ENCODE measurements around the gene FSCN2. TPM values are rescaled to one million over a fixed set of nuclear protein-coding genes. Genes with fewer than 3 reads are reported as not detected.

Gene FSCN2
- total RNA-seq, 1 donor from 2014 or later, result 1.5 TPM

DNA sequence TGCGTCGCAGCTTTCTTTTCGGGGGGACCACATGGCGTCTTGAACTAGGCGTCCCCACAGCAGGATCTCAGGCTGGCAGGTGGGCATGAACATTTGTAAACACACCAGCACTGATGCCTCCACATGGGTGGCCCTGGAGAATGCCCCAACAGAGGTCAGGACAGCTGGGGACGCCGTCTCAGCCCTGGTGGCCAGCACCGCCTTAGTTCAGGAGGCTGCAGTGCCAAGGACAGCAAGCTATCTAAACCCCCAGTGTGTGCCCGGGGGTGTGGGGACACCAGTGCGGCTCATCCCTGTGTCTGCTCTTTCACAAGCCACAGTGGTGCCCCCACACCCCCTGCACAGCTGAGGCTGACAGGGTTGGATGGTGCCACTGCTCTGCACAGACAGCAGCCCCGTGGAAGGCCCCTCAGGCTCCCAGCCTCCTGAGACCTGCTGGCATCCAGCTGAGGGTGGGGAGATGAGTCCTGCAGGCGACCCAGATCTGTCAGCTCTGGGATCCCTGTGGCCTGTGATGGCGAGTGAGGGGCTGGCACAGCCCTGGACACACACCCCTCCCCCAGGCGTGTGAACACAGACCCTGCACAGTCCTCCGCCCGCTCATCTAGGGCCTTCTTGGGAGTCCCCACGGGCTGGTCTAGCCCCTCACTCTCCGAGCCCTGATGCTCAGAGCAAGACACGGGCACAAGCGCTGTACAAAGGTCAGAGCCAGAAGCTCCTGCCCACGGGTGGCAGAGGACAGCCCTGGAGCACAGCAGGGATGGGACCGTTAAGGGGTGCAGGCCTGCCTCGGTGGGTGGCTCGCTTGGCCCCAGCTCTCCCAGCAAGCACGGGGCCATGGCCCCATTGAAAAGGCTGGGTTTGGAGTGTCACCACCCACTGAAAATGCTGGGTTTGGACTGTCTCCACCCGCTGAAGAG, 10.7 kb downstream of the FSCN2 start:
- peak; percentile 45 for DNase-seq (ENCODE audit: low read depth)

DNA sequence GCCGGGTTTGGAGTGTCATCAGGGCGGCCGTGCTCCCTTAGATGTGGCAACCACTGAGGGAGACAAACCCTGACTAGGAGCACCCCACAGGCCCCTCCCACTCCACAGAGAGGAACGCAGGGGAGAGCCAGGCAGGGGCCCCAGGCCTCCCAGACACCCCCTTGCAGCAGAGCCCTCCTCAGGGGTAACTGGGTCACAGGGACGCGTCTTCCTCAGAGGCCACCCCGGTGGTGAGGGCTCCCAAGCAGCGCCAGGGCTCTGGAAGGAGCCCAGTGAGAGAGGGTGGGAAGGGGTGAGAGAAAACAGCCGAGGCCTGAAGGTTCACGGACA, 11.4 kb downstream of the FSCN2 start:
- DNase-seq (ENCODE audit: low read depth), result no peak

DNA sequence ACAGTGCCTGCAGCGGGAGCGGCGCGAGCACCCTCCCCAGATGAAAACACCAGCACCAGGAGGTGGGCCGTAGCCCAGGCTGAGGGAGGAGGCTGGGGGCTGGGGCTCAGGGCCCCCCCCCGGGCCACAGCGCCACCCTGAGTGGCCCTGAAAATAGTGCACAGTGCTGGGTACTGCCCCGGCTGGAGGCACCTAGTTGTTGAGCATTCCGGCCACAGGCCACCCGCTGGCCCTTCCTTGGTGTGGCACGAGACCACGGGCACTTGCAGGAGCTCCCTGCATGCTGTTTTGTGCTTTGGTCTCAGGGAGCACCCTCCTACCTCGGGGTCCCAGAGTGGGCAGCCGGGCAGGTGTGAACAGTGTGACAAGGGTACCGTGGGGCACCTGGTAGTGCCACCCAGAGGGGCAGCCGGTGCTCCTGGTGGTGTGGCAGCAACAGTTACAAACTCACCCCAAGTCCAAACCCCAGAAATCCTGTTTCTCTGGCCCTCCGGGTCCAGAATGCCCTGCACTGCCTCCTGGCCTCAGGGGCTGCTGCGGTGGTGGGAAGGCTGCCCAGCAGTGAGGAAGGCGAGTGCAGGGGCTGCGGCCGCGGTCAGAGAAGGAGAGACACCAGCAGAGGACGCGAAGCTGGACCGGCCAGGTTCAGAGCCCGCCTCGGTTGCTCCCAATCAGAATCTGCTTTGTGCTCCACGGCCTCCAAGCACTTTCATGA, 11.9 kb downstream of the FSCN2 start:
- DNase-seq (ENCODE audit: low read depth), result no peak

DNA sequence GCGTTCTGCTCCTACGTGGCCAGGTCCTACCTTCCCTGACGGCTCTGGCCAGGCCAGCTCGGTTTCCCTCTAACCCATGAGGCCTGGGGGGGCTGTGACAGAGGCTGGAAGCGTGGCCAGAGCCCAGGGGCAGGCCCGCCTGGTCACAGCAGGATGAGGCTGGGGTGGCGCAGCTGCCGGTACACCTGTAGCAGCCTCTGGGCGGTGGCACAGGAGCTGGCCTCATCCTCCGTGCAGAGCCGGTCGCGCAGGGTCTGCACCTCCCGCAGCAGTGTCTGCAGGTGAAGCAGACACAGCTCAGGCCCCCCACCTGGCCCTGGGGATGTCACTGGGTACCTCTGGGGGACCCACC, 12.5 kb downstream of the FSCN2 start:
- no peak for DNase-seq (ENCODE audit: low read depth)

DNA sequence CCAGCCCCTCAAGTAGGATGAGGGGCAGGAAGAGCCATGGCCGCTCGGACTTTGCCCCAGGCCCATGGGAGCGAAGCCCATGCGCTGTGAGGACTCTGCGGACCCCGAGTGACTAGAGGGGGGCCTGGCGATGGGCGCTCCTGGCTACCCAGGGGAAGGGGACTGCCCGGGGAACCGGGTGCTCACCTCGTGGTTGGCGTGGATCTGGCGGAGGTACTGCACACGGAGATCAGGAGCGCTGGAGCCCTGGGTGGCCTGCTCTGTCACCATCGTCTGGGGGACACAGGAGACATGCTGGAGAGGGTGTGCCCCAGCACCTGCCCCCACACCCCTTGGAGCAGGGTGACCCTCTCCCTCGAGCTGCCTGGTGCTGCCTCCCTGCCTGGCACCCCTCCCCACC, 12.9 kb downstream of the FSCN2 start:
- DNase-seq (ENCODE audit: low read depth), result no peak

GRCh38 chr17:81542431-81543338, 14.5 kb downstream of the FSCN2 start:
- no peak for DNase-seq (ENCODE audit: low read depth)

- no peak for DNase-seq (ENCODE audit: low read depth)
These were observed 15.1 kb downstream of the FSCN2 start for GRCh38 chr17:81543339-81543675.

GRCh38 chr17:81543756-81544155, 15.6 kb downstream of the FSCN2 start:
- no peak for DNase-seq (ENCODE audit: low read depth)

DNA sequence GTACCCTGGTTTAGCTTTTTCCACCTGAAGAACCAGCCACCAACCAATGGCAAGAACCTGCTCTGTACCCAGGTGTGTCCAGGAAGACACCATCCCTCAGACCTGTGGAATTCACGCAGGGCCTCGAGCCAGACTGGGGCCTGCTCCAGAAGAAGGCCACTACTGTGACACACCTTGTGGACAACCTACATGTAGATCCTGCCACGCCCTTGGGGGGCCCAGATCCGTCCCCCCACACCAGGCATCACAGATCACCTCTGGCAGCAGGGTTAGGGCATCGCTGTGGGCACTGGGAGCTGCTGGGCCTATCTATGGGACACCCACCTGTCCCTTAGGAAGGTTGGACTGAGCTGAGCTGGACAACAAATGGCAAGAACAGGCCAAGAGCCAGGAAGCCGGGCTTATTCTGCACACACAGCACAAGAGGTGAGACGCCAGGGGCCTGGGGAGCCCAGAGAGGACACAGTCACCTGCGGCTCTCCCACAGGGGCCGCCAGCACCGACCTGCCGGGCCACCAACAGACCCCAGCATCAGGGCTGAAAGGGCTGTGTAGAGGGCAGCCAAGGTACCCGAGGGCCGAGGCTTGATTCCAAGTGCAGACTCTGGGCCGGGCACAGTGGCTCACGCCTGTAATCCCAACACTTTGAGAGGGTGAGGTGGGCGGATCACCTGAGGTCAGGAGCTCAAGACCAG, 16.3 kb downstream of the FSCN2 start:
- DNase-seq (ENCODE audit: low read depth), result no peak

DNA sequence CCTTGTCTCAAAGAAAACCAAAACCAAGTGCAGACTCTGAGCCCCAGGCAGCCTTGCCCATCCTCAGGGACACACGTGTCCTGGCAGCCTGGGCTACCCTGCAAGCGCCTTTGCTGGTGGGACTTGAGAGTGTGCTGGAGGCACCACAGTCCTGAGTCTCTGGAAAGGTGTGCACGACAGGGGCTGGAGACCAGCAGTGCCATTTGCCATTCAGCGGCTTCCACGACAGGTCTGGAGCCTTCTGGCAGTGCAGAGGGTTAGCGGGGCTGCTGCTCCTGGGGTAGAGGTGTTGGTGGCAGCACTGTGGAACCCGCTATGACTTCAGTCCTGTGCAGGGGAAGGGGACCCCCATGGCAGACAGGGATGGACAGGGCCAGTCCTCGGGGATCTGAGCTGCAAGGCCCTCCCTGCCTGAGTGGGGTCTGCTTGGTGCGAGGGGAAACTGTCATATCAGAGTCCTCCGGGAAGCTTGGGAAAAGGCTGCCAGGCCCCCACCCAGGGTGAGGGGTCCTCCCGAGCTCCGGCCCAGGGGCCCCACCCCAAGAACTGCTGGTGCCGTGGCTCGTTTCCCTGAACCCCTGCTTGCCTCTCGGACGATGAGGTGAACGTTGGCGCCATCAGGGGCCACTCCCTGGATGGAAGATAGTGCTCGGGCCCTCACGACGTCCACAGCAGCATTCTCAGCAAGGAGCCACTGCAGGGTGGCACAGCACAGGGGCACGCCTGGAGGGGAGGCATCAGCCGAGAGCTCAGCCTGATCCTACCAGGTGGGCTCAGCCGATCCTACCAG, 17.2 kb downstream of the FSCN2 start:
- DNase-seq (ENCODE audit: low read depth), result no peak

DNA sequence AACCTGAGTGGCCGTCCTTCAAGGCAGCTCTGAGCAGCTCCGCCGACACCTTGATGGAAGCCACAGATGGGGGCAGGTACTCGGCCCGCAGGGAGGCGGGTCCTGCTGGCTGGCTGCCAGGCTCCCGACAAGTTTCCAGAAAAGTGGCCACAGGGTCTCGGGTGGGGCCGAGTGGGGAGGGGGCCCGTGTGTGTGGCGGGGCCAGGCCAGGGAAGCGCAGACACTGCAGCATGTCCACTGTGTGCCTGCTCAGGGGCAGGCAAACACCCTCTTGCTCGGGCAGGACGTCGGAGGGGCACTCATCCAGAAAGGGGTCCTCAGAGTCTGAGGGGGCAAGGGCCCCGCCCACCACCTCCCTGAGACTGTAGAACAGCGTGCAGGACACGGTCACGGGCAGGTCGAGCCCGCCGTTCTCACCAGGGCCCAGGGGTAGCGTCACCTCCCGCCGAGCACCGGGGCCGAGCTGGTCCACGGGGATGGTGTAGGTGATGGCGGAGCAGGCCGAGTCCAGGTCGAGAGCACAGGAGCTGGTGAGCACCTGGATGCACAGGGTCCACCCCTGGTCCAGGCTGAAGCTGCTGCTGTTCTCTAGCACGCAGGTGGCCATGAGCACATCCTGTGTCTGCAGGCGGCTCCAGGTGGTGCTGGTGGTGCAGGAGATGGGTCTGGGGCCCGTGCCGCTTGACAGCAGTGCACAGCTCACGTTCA, 18.9 kb downstream of the FSCN2 start:
- DNase-seq (ENCODE audit: low read depth), result no peak

- DNase-seq (ENCODE audit: low read depth), result no peak
These were observed 19.4 kb downstream of the FSCN2 start for GRCh38 chr17:81547614-81547982.

GRCh38 chr17:81549031-81549557, 20.9 kb downstream of the FSCN2 start:
- DNase-seq (ENCODE audit: low read depth), result no peak

DNA sequence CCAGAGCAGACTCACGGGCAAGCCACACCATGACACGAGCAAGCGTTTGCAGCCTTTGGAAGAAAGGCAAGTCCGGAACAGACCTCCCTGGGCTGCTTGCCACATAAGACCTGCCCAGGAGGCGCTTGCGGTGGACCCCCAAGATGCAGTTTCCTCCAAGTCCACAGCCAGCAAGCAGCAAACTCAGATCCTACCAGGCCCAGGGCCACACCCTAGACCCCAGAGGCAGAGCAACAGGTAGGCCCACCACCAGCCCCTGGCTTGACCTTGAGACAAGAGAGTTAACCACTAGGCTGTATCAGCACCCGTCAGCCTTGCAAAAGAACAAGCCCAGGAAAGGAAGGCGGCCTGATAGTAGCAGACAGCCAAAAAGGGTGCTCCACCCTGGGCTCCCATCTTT, 21.6 kb downstream of the FSCN2 start:
- DNase-seq (ENCODE audit: low read depth), result no peak

DNA sequence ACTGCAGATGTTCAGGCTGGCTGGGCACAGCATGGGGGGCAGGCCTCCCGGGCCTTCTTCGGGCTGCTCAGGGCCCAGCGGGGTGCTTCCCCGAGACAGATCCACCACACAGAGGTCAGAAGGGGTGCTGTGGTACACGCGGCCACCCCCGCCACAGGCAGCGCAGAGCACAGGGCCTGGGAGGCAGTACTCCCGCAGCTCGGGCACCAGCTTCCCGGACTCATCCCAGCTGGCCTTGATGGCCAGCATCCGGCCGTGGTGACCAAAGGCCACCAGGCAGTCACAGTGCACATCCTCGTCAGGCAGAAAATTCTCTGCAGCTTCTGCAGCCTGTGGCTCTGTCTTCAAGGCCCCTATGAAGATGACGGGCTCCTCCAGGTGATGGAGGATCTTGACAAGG, 22.1 kb downstream of the FSCN2 start:
- no peak for DNase-seq (ENCODE audit: low read depth)

GRCh38 chr17:81550830-81551457, 22.8 kb downstream of the FSCN2 start:
- DNase-seq (ENCODE audit: low read depth), result no peak

DNA sequence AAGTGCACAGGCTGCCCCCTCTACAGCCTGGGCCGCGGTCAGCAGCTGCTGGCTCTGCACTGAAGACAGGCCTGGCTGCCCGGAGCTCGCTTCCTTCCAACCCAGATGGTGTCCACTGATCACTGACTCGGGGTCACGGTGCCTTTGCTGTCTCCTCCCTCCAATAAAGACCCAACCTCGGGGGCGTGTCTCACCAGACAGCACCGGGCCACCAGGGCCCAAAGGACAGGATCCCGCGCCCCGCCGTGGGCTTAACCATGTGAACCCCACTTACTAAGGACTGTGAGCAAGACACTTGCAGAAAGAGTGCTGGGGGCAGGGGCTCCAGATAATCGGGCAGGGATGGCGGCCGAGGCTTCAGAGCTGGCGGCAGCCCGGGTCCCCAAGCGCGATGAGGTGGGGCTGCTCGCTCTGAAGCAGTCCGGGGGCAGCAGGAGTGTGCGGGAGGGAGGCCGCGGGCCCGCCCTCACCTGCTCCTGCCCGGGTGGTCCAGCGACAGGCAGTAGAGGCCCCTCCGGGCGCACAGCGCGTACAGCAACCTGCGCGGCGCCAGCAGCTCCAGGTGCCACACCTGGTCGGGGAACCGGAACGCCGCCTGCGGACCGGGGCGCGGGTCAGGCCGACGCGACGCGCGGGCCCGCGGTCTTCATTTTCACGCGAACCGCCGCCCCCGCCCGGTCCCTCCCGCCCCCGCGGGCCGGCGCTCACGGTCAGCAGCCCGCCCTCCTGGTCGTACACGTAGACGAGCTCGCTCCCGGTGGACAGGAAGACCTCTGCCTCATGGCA, 23.5 kb downstream of the FSCN2 start:
- DNase-seq (ENCODE audit: low read depth), result peak; percentile 79

Data from myocyte (in vitro differentiated cells).